ENCODE data around the gene AP4S1. TPM values are rescaled to one million over a fixed set of nuclear protein-coding genes. Genes with fewer than 3 reads are reported as not detected.

The AP4S1 gene
- total RNA-seq, 1 donor from 2014 or later = 12.9 TPM

- Mint-ChIP-seq H3K4me1 (ENCODE audit: low read depth) (peaks cover 9% of the 10 kb centered on the region), H3K27me3 (no peaks in the 10 kb centered on the region), H3K9me3 (ENCODE audit: low read depth) (peaks cover 7% of the 10 kb centered on the region), H3K4me3 (ENCODE audit: low read depth) (no peak overlapping the region), H3K36me3 (ENCODE audit: insufficient read depth) (peaks cover 12% of the 10 kb centered on the region), H3K27ac (no peak overlapping the region)
- DNase-seq (ENCODE audit: low spot score, unreplicated experiment) = no peak
- no peak for TF ChIP-seq CTCF (IDR thresholded peaks at IDR 0.05; ENCODE audit: unreplicated experiment)
Measured at GRCh38 chr14:30993071-30993470, 32.4 kb upstream of the AP4S1 start.

GRCh38 chr14:30994681-30995620 lies 30.5 kb upstream of the AP4S1 start:
- peaks cover 7% of the 10 kb centered on the region for H3K4me1 Mint-ChIP-seq (ENCODE audit: low read depth)
- no peak overlapping the region for H3K4me3 Mint-ChIP-seq (ENCODE audit: low read depth)
- H3K36me3 Mint-ChIP-seq (ENCODE audit: insufficient read depth) = peaks cover 25% of the 10 kb centered on the region
- no peaks in the 10 kb centered on the region for H3K27me3 Mint-ChIP-seq
- no peak for TF ChIP-seq CTCF (IDR thresholded peaks at IDR 0.05; ENCODE audit: unreplicated experiment)
- no peak overlapping the region for H3K27ac Mint-ChIP-seq
- DNase-seq (ENCODE audit: low spot score, unreplicated experiment) = no peak
- H3K9me3 Mint-ChIP-seq (ENCODE audit: low read depth) = peaks cover 15% of the 10 kb centered on the region

GRCh38 chr14:30995689-30996088 lies 29.8 kb upstream of the AP4S1 start:
- no peak for TF ChIP-seq CTCF (IDR thresholded peaks at IDR 0.05; ENCODE audit: unreplicated experiment)
- peaks cover 30% of the 10 kb centered on the region for H3K36me3 Mint-ChIP-seq (ENCODE audit: insufficient read depth)

GRCh38 chr14:30996892-30997659 lies 28.4 kb upstream of the AP4S1 start:
- no peaks in the 10 kb centered on the region for H3K27me3 Mint-ChIP-seq
- no peak overlapping the region for H3K4me3 Mint-ChIP-seq (ENCODE audit: low read depth)
- H3K4me1 Mint-ChIP-seq (ENCODE audit: low read depth) = peaks cover 15% of the 10 kb centered on the region
- DNase-seq (ENCODE audit: low spot score, unreplicated experiment) = no peak
- no peak for TF ChIP-seq CTCF (IDR thresholded peaks at IDR 0.05; ENCODE audit: unreplicated experiment)
- peaks cover 15% of the 10 kb centered on the region for H3K9me3 Mint-ChIP-seq (ENCODE audit: low read depth)
- H3K27ac Mint-ChIP-seq = peak overlapping the region; percentile 72
- H3K36me3 Mint-ChIP-seq (ENCODE audit: insufficient read depth) = peaks cover 36% of the 10 kb centered on the region

More at GRCh38 chr14:30995689-30996088, 29.8 kb upstream of the AP4S1 start:
- H3K9me3 Mint-ChIP-seq (ENCODE audit: low read depth) = peaks cover 15% of the 10 kb centered on the region
- peaks cover 11% of the 10 kb centered on the region for H3K4me1 Mint-ChIP-seq (ENCODE audit: low read depth)
- no peak overlapping the region for H3K4me3 Mint-ChIP-seq (ENCODE audit: low read depth)
- no peak for DNase-seq (ENCODE audit: low spot score, unreplicated experiment)
- no peaks in the 10 kb centered on the region for H3K27me3 Mint-ChIP-seq
- peak overlapping the region; percentile 81 for H3K27ac Mint-ChIP-seq

GRCh38 chr14:30998100-30998706 lies 27.2 kb upstream of the AP4S1 start:
- peaks cover 39% of the 10 kb centered on the region for H3K36me3 Mint-ChIP-seq (ENCODE audit: insufficient read depth)
- no peak overlapping the region for H3K4me3 Mint-ChIP-seq (ENCODE audit: low read depth)
- no peak overlapping the region for H3K27ac Mint-ChIP-seq
- no peak for DNase-seq (ENCODE audit: low spot score, unreplicated experiment)
- TF ChIP-seq CTCF (IDR thresholded peaks at IDR 0.05; ENCODE audit: unreplicated experiment) = no peak
- H3K27me3 Mint-ChIP-seq = no peaks in the 10 kb centered on the region
- H3K4me1 Mint-ChIP-seq (ENCODE audit: low read depth) = peaks cover 15% of the 10 kb centered on the region
- H3K9me3 Mint-ChIP-seq (ENCODE audit: low read depth) = peaks cover 15% of the 10 kb centered on the region

All from progenitor cell of endocrine pancreas (in vitro differentiated cells).